Vagina (tissue), 2 donors: ENCODE measurements around the gene SUSD2. TPM values are rescaled to one million over a fixed set of nuclear protein-coding genes. Genes with fewer than 3 reads are reported as not detected.

ENCODE experiments used
- DNase-seq, 2 donors: peaks; one replicate each; pipeline ENCODE4 v3.0.0-alpha.2; 2017; ENCODE audit errors: extremely low spot score in 2 of 2
- H3K27ac ChIP-seq: fragments of 200-600 bp; sonication (generic); one replicate; pipeline ENCODE4 v1.5.1; 2019
- H3K27me3 ChIP-seq: fragments of 200-600 bp; sonication (generic); one replicate; pipeline ENCODE4 v1.5.1; 2019
- H3K36me3 ChIP-seq, 2 donors: fragments of 200-600 bp; sonication (generic); one replicate each; pipeline ENCODE4 v1.5.1; 2017 to 2019
- H3K4me1 ChIP-seq: fragments of 200-600 bp; sonication (generic); one replicate; pipeline ENCODE4 v1.5.1; 2019
- H3K4me3 ChIP-seq, 2 donors: fragments of 200-600 bp; sonication (generic); 1 replicate in 1 of 2; 2 replicates in 1 of 2; pipeline ENCODE4 v1.5.1; 2016 to 2019
- H3K9me3 ChIP-seq: fragments of 200-600 bp; sonication (generic); one replicate; pipeline ENCODE4 v1.5.1; 2019
- POLR2A ChIP-seq, 2 donors: fragments of 450-650 bp; IDR thresholded peaks; one replicate each; pipeline ENCODE4 v1.6.1; 2017; ENCODE audit warnings: antibody characterized with exemption in 2 of 2, mild to moderate bottlenecking in 2 of 2, moderate library complexity in 2 of 2
- POLR2AphosphoS5 ChIP-seq, 2 donors: sonication (generic); formaldehyde crosslinking; IDR thresholded peaks; one replicate each; pipeline ENCODE4 v1.9.0; 2017; ENCODE audit warnings: antibody characterized with exemption in 2 of 2, mild to moderate bottlenecking in 2 of 2, low read depth in 1 of 2; ENCODE audit not compliant: insufficient read depth in 1 of 2
- intact Hi-C: fragments of 100-400 bp; cut with DNase I; formaldehyde crosslinking; loops from one replicate; pipeline ENCODE4 v1.15.1; 2023
- total RNA-seq: library from RNA; depleted of rRNA; stranded (reverse); fragments of >200 nt; gene quantifications from one replicate; pipeline ENCODE4 v1.2.3, GENCODE V29; 2016
- TF ChIP-seq, protein P1 (sequence below), 3 experiments: fragments of 450-650 bp in 2 of 3; fragments of 200-600 bp in 1 of 3; sonication (generic) in 1 of 3; IDR thresholded peaks; one replicate each; pipeline ENCODE4 v1.5.1; 2017 to 2019; ENCODE audit warnings: antibody characterized with exemption in 3 of 3, mild to moderate bottlenecking in 2 of 3, moderate library complexity in 2 of 3

The SUSD2 gene
- total RNA-seq, 1 donor from 2014 or later, result 9.1 TPM

DNA sequence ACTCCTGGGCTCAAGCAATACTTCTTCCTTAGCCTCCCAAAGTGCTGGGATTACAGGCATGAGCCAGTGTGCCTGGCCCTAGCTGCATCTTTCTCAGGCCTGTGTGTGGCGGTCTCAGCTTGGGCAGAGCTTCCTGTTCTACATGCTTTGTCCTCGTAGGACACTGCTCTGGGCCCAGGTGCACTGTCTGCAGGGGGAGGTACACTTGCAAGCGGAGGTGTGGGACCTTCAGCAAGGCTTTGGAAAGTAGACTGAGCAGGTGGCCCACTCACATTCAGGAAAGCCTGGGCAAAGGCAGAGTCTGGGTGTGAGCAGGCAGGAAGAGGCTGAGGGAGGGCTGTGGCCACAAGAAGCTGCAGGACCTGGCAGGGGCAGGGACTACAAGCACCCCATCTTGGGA, 33.6 kb upstream of the SUSD2 start:
- intact Hi-C loops, result no loop called here
- TF ChIP-seq POLR2A (IDR thresholded peaks at IDR 0.05) (no peak), POLR2AphosphoS5 (IDR thresholded peaks at IDR 0.05; ENCODE audit: insufficient read depth in 1 of 2, low read depth in 1 of 2) (no peak)
- TF ChIP-seq, protein P1, sequence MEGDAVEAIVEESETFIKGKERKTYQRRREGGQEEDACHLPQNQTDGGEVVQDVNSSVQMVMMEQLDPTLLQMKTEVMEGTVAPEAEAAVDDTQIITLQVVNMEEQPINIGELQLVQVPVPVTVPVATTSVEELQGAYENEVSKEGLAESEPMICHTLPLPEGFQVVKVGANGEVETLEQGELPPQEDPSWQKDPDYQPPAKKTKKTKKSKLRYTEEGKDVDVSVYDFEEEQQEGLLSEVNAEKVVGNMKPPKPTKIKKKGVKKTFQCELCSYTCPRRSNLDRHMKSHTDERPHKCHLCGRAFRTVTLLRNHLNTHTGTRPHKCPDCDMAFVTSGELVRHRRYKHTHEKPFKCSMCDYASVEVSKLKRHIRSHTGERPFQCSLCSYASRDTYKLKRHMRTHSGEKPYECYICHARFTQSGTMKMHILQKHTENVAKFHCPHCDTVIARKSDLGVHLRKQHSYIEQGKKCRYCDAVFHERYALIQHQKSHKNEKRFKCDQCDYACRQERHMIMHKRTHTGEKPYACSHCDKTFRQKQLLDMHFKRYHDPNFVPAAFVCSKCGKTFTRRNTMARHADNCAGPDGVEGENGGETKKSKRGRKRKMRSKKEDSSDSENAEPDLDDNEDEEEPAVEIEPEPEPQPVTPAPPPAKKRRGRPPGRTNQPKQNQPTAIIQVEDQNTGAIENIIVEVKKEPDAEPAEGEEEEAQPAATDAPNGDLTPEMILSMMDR (IDR thresholded peaks at IDR 0.05), result no peak
- Histone ChIP-seq H3K27me3 (no peaks in the 10 kb centered on the region), H3K9me3 (no peaks in the 10 kb centered on the region), H3K4me3 (no peak overlapping the region), H3K27ac (peak overlapping the region; percentile 86), H3K36me3 (no peaks in the 10 kb centered on the region), H3K4me1 (peaks cover 52% of the 10 kb centered on the region)
- DNase-seq, result no peak

DNA sequence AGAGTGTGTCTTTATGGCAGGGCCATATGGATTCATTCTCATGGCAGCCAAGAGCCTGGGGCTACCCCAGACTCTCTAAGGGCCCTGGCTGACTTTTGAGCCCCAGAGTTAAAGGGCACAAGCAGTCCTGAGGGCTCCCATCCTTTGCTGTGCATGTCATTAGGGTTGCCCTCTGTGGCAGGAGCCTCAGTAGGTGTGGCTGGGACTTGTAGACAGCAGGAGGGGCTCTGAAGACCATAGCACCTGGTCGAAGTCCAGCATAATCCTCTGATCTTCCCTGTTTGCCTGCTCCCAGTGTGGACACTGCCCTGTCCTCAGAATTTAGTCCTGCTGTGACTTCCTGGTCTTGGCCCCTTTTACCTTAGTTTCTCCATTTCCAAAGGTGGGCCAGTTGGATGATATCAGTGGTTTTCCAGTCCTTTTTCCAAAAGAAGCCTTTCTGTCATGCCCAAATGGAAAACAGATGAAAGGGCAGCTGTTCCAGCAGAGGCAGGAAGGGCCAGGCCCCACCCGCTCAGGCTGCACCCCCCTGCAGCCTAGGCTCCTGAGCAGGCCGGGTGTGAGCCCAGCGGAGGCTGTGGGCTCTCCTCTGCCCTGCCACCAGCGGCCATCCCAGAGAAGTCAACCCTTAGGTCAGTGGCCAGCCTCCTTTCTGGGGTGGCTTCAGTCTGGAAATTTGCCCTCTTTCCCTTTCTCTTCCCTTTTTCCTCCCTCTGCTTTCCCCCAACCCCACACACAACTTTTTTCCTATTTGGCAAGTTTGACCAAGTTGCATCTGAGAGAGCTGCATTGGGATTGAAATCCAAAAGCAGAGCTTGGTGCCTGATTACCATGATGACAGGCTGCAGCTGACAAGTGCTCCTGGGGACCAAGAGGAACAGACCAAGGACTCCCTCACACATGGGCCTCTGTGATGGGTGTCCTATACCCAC, 32.8 kb upstream of the SUSD2 start:
- TF ChIP-seq POLR2AphosphoS5 (IDR thresholded peaks at IDR 0.05; ENCODE audit: insufficient read depth in 1 of 2, low read depth in 1 of 2), result peak in 1 of 2 donors; percentile 58
- TF ChIP-seq, protein P1 (IDR thresholded peaks at IDR 0.05), result no peak
- intact Hi-C loops, result no loop called here
- Histone ChIP-seq H3K27me3 (no peaks in the 10 kb centered on the region), H3K27ac (peak overlapping the region; percentile 86), H3K36me3 (no peaks in the 10 kb centered on the region), H3K4me3 (no peak overlapping the region), H3K9me3 (no peaks in the 10 kb centered on the region), H3K4me1 (peaks cover 52% of the 10 kb centered on the region)
- no peak for DNase-seq

- Histone ChIP-seq H3K4me3 (no peak overlapping the region), H3K36me3 (no peaks in the 10 kb centered on the region), H3K27me3 (no peaks in the 10 kb centered on the region), H3K27ac (peak overlapping the region; percentile 86), H3K9me3 (no peaks in the 10 kb centered on the region), H3K4me1 (peaks cover 47% of the 10 kb centered on the region)
- DNase-seq, result no peak
- intact Hi-C loops, result no loop called here
- TF ChIP-seq, protein P1 (IDR thresholded peaks at IDR 0.05), result no peak
Observed at GRCh38 chr22:24149198-24149590, 32.1 kb upstream of the SUSD2 start.

DNA sequence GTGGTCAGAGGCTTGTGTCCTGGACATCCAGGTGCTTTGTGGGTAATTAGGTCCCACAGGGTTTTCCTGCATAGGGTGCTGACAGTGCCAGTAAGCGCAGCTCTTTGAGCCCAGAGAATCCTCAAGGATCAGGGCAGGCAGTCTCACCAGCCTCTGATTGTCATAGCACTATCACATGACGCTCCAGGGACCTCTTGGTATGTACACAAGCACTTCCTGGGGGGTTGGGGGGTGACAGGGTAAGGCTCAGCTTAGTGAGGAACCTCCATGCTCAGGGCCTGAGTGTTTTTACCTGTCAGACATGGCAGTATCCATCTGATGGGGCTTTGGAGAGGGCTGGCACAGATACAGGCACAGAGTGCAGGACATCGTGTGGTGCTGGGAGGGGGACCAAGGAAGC, 27.9 kb upstream of the SUSD2 start:
- no peaks in the 10 kb centered on the region for H3K9me3 ChIP-seq
- no peak overlapping the region for H3K4me3 ChIP-seq
- H3K27ac ChIP-seq, result peak overlapping the region; percentile 12
- no peaks in the 10 kb centered on the region for H3K36me3 ChIP-seq
- no peak for DNase-seq
- intact Hi-C loops, result no loop called here
- TF ChIP-seq, protein P1 (IDR thresholded peaks at IDR 0.05), result no peak
- no peak for TF ChIP-seq POLR2A (IDR thresholded peaks at IDR 0.05)
- TF ChIP-seq POLR2AphosphoS5 (IDR thresholded peaks at IDR 0.05; ENCODE audit: insufficient read depth in 1 of 2, low read depth in 1 of 2), result no peak
- no peaks in the 10 kb centered on the region for H3K27me3 ChIP-seq
- peaks cover 39% of the 10 kb centered on the region for H3K4me1 ChIP-seq

- H3K9me3 ChIP-seq, result no peaks in the 10 kb centered on the region
- no peak overlapping the region for H3K27ac ChIP-seq
- peaks cover 39% of the 10 kb centered on the region for H3K4me1 ChIP-seq
- H3K27me3 ChIP-seq, result no peaks in the 10 kb centered on the region
- intact Hi-C loops, result no loop called here
- H3K4me3 ChIP-seq, result no peak overlapping the region
- TF ChIP-seq, protein P1 (IDR thresholded peaks at IDR 0.05), result no peak
- TF ChIP-seq POLR2AphosphoS5 (IDR thresholded peaks at IDR 0.05; ENCODE audit: insufficient read depth in 1 of 2, low read depth in 1 of 2) (no peak), POLR2A (IDR thresholded peaks at IDR 0.05) (no peak)
- H3K36me3 ChIP-seq, result no peaks in the 10 kb centered on the region
- no peak for DNase-seq
Observed at GRCh38 chr22:24153959-24154358, 27.3 kb upstream of the SUSD2 start.
